Left forelimb (tissue), 1 donor: ENCODE data around the gene CRYBA1.

Experiments
- DNase-seq: peaks from one replicate; pipeline ENCODE4 v3.0.0-alpha.2; 2018; ENCODE audit warnings: low spot score

CRYBA1 gene

DNA sequence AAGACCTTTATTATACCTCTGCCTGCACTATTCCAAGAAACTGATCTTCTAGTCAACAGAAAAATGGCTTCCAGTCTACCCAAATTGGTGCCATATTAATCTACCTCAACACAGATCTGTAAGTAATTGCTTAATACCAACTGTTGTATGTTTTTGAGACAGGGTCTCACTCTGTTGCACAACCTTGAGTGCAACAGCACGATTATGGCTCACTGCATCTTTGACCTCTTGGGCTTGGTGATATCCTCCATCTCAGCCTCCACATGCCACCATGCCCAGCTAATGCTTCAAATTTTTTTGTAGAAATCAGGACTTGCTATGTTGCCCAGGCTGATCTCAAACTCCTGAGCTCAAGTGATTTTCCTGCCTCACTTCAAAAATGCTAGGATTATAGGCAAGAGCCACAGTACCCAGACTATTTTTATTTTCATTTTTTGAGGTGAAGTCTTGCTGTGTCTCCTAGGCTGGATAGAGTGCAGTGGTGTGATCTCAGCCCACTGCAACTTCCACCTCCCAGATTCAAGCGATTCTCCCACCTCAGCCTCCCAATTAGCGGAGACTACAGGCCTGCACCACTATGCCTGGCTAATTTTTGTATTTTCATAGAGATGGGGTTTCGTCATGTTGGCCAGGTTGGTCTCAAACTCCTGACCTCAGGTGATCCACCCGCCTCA, 32.9 kb downstream of the CRYBA1 start:
- no peak for DNase-seq

DNA sequence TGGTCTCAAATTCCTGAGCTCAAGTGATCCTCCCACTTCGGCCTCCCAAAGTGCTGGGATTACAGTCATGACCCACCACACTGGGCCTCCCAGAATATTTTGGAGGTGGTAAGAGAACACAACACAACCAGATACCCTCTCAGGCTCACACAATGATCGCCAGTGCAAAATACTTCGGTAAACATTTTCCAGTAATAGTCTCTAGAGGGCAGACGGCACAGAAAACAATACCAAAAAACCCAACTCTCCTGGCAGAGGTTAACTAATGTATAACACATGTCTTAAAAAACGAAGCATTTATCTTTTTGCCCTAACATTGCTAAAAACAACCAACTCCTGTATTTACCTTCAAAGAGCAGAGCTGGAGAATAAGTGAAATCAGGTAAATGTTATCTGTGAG, 36.8 kb downstream of the CRYBA1 start:
- DNase-seq = no peak

DNA sequence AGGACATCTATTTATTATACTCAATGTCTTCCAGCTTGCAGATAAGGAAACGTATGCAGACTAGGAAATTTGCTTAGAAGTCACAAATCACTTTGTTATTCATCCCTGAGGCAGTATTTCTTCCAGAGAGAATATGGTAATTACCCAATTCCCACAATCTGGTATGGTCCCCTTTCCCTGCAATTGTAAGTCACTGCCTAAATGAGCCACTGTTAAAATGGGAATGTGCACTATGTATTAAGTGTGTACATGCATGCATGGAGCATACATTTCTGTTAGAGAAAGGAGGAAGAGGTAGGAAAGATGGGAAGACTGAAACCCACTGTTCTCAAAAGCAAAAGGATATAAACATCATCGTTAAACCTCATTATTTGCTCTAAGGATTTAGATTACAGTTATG, 37.3 kb downstream of the CRYBA1 start:
- DNase-seq = no peak

DNA sequence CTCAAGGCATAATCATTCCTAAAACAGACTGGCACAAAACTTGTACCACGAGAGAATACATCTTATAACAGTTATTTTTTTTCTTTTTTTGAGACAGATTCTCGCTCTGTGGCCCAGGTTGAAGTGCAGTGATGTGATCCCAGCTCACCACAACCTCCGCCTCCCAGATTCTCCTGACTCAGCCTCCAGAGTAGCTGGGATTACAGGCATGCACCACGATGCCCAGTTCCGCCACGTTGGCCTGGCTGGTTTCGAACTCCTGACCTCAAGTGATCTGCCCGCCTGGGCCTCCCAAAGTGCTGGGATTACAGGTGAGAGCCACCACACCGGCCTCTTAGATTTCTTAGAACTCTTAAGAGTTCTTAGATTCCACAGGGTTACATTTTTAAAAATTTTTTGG, 43.2 kb downstream of the CRYBA1 start:
- no peak for DNase-seq

DNA sequence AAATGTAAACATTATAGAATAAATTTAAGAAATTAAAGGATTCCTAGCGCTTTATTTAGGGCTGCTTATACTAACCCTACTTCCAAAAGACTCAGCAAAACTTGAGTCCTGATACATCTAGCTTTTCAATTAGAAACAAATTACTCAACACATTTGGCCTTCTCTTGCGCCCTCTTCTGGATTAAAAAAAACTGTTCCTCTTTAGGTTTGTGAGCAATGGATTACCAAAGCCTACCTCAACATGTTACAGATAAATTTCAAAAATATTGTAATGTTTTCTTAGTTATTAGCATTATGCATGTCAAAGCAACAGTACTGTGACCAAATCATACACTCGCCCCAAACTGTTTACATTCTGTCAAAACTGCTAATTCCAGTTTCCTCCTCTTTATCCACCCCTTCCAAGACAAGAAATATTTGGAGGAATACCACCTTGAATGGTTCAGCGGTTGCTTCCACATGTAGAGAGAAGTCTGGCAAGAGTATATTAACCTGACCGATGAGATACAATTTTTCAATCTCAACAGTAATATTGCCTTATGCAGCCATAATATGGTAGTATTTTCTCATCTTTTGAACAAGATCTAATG, 44.6 kb downstream of the CRYBA1 start:
- no peak for DNase-seq

DNA sequence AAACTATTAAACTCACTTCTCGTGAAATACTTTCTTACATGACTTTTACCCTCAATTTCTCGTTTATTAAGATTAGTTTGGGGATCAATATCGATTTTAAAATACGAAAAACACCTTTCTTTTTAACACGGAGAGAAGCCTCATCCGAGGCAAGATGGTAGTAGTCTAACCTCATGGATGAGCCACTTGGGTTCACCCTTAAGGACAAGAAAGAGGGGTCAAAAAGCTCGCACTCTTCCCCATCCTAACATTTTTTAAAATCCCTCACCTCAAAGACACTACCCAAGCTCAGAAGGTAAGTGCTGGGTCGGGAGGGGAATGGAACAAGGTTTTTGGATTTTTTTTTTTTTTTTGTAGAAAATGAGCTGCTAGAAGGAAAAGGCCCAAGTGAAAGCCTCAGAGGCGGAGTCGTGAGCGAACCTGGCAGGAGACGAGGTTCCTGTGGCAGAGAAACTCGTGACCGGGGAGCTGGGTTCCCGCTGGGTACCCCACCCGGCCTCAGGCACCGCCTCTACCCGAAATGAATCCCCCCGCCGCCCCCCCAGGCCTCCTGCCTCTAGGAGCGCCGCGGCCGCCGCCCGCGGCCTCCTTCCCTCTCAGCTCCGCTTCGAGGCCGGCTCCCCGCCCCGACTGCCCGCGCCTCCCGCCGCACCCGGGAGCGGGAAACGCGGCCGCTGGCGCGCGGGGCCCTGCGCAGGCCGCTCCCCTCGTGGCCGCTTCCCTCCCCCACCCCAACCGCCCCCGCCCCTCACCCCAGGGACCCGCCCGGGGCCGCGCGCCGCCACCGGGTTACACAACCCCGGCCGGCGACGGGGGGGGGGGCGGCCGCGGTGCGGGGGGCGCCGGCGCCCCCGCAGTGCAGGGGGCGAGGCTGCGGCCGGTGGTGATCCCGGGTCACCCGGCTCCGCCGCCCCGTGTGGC, 45.7 kb downstream of the CRYBA1 start:
- peak; percentile 74 for DNase-seq

DNA sequence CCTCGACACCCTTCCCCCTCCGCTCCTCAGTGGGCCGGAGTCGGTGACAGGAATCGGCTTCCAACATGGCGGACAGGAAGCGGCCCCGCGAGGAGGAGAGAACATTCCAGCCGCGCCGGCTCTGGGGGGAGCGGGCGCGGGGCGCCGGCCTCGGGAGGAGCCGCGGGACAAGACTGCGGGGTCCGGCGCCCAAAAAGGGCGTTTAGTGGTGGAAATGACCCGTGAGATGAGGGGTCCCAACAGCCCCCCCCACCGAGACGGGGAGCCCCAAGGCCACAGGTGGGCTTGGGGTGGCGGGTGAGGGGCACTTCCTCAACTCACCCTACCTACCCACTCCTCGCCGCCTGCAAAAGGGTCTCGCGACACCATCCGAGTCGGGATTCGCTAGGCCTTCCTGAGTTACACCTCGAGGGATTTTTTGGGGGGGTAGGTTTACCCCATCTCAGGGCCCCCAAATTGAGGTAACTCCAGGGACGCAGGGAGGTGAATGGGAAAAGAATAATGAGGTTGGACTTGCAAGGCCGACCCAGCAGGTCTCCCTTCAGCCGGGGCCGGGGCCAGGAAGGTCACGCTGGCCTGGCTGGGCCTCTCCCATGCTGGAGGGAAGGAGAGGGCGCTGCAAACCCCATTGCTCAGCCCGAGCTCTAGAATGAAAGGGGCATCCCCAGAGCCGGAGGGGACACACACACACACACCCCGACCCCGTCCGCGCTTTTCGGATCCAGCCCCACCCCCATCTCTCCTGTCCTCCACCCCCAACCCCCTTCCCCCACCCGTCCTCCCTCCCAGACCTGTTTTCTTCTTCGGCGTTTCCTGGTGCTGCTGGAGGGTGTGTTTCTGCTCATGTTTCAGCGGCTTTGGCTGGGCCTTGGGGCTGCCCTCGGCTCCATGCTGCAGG, 46.6 kb downstream of the CRYBA1 start:
- DNase-seq = peak; percentile 76

DNA sequence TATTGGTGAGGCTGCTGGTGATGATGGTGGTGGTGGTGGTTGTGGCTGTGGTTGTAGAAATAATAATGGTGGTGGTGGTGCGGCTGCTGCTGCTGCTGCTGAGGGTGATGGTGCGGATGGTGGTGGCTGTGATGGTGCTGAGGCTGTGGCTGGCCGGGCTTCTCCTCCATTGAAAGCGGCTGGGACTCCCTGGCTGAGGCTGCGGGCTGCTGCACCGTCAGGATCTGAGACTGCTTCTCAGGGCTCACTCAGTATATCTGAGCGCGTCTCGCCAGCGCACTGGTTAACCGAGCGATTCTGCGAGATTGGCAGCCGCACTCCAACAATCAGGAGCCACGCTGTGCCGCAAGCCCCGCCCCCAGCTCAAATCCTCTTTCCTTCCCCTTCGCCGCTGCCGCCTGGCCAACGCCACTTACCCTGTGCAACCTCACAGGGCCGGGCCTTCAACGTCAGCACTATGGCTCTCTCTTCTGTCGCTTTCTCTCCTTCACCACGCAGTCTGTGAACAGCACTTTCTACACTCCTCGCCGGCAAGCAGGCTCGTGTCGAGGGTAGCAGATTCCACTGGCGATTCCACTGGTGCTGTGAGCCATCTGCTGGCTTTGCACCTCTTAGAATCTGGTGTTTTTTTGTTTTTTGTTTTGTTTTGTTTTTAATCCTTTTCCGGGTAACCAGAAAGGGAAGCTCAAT, 47.4 kb downstream of the CRYBA1 start, which contains the start of gene NUFIP2:
TSS of gene NUFIP2 (minus strand) at position 259 of the 690 bp plus-strand sequence. CDS start at position 170, 89 bp downstream.
- DNase-seq = peak; percentile 99

DNA sequence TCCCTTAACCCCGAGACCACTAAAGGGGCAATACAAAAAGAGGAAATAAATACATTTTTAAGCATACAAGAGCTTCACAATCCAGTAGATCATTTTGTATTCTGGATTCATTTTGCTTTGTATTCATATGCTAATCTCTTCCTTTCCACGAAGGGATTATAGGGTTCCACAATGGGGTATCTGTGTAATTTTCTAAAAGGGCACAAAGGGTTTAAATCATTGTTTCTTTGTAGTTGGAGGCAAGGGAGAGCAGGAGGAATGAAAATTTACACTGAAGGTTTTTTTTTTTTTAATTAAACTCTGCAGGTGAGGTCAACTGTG, 47.9 kb downstream of the CRYBA1 start:
- no peak for DNase-seq

DNA sequence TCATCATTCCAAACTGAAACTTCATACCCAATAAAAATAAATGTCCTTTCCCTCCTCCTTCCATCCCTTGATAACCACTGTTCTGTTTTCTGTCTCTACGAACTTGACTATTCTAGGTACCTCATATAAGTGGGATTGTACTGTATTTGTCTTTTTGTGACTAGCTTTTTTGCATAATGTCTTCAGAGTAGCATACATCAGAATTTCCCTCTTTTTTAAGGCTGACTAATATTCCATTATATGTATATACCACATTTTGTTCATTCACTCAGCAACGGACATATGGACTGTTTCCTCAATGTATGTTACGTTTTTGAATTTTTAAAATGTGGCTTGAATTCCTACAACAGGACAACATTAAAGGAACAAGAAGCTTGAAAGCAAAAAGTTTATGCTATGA, 48.8 kb downstream of the CRYBA1 start:
- DNase-seq = no peak

DNA sequence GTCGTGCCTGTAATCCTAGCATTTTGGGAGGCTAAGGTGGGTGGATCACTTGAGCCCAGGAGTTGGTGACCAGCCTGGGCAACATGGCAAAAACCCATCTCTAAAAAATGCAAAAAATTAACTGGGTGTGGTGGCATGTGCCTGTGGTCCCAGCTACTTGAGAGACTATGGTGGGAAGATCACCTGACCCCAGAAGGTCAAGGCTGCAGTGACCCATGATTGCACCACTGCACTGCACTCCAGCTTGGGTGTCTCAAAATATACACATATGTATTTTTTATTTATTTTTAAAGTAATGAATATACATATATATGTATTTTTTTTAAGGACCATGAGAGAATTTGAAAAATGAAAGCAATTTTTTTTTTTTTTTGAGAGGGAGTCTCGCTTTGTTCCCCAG, 52.4 kb downstream of the CRYBA1 start:
- no peak for DNase-seq

DNA sequence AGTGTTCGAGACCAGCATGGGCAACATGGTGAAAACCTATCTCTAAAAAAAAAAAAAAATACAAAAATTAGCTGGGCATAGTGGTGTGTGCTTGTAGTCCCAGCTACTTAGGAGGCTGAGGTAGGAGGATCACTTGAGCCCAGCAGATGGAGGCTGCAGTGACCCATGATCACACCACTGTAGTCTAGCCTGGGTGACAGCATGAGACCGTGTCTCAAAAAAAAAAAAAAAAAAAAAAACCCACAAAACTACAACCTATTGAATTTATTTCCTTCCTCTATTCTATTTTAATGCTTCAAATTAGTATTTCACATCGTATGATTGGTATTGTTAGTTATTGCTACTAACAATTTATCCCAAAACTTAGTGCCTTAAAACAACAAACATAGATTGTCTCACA, 56.7 kb downstream of the CRYBA1 start:
- DNase-seq = no peak
